ENCODE data around the gene HSD17B12.

DNA sequence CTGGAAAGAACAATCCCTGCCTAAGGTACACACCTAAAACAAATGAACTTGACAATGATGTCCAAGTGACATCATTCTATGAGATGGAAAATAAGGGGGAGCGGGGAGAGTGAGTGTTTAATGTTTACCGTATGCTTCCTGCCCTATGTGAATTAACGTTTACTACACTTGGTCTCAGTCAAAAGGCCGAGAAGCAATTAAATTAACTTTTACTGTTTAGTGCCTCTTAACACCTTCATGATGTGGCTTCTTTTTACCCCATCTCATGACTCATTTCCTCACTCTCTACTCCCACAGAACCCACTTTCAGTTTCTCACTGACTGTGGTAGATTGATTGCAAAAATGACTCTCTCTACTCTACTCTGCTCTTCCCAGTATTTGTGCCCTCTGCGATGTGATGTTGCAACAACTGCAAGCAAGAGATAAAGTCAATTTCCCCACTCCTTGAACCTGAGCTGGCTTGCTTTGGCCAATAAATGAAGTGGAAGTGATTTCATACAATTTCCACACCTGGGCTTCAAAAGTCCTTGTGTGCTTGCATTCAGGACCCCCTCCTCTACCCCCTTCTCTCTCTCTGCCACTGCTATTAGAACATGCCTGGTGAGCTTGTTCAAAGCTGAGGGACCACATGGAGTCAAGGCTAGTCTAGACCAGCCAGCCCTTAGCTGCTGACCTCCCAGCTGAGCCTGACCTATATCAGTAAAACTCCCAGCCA is 188.5 kb downstream of the HSD17B12 start:
- TF ChIP-seq, protein P1, sequence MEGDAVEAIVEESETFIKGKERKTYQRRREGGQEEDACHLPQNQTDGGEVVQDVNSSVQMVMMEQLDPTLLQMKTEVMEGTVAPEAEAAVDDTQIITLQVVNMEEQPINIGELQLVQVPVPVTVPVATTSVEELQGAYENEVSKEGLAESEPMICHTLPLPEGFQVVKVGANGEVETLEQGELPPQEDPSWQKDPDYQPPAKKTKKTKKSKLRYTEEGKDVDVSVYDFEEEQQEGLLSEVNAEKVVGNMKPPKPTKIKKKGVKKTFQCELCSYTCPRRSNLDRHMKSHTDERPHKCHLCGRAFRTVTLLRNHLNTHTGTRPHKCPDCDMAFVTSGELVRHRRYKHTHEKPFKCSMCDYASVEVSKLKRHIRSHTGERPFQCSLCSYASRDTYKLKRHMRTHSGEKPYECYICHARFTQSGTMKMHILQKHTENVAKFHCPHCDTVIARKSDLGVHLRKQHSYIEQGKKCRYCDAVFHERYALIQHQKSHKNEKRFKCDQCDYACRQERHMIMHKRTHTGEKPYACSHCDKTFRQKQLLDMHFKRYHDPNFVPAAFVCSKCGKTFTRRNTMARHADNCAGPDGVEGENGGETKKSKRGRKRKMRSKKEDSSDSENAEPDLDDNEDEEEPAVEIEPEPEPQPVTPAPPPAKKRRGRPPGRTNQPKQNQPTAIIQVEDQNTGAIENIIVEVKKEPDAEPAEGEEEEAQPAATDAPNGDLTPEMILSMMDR (IDR thresholded peaks at IDR 0.05; ENCODE audit: borderline replicate concordance, extremely low read depth, low read length, poor library complexity, severe bottlenecking) = no peak
- TF ChIP-seq EZH2 (IDR thresholded peaks at IDR 0.05; ENCODE audit: borderline replicate concordance, low read depth, low read length, severe bottlenecking) = no peak

All from DND-41 (cell line).